GM10266 (cell line): Measurements from ENCODE around the gene SMG6.

Experiments
- DNase-seq: peaks from one replicate; pipeline ENCODE4 v3.0.0; 2012; ENCODE audit errors: extremely low spot score
- TF ChIP-seq, protein P1 (sequence below): IDR thresholded peaks from 2 replicates; pipeline ENCODE4 v1.5.1; 2012; ENCODE audit warnings: mild to moderate bottlenecking, low read depth; ENCODE audit not compliant: control insufficient read depth, insufficient read depth; ENCODE audit errors: missing control alignments

The SMG6 gene

DNA sequence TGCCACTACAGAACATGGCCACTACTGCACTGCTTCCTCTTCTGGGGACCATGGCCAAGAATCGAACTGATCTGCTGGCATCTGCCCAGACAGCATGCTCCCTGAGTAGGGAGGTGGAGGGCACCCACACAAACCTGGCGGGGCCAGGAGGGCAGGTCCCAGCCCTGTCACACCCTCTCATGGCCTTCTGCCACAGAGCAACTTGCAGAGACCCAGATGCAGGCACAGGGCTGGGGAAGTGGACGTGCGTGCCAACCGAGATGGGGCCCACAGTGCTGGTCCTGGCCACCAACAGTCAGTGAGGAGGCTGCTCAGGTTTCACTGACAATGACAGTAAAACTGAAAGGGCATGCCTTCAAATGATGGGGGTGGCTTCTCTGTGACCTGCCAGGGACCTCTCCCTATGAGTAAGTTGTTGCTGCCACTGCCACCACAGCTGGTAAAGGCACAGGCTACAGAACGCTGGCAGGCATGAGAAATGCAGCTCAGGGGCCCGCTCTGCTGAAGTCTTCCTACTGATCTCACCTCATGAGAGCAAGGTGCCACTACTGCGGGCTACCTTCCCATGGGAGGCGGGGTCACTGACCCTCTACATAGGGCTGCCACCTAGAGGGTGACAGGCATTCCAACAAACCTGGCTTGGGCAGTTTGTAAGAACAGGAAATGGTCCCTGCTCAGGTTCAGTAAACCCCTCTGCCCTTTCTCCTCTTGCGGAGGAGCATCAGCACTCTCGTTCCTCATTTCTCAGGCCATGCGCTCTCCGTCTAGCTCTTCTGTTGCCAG, 233.2 kb downstream of the SMG6 start:
- peak; percentile 78 for DNase-seq
- TF ChIP-seq, protein P1, sequence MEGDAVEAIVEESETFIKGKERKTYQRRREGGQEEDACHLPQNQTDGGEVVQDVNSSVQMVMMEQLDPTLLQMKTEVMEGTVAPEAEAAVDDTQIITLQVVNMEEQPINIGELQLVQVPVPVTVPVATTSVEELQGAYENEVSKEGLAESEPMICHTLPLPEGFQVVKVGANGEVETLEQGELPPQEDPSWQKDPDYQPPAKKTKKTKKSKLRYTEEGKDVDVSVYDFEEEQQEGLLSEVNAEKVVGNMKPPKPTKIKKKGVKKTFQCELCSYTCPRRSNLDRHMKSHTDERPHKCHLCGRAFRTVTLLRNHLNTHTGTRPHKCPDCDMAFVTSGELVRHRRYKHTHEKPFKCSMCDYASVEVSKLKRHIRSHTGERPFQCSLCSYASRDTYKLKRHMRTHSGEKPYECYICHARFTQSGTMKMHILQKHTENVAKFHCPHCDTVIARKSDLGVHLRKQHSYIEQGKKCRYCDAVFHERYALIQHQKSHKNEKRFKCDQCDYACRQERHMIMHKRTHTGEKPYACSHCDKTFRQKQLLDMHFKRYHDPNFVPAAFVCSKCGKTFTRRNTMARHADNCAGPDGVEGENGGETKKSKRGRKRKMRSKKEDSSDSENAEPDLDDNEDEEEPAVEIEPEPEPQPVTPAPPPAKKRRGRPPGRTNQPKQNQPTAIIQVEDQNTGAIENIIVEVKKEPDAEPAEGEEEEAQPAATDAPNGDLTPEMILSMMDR, result no peak

DNA sequence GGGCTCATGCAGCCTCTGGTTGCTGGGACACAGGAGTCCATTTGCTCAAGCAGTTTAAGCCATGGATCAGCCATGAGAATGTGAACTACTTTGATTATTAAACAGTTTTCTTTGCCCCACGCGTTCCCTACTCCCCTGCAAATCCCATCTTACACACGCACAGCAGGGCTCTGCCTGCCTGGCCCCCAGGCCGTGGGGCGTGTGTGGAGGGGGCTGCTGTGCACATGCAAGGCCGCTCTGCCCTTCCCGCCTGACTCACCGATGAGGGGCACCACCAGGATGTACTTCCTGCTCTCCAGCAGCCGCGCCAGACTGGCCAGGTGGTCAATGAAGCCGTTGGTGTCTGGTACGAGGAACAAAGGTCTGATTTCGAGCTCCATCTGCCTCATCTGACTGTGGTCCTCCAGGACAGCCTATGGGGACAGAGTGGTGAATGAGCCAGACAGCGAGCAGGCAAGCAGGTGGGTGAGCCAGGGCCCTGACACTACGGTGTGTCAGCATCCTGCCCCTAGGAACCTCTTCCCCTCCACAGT, 235.0 kb downstream of the SMG6 start:
- TF ChIP-seq, protein P1, result no peak
- no peak for DNase-seq

DNA sequence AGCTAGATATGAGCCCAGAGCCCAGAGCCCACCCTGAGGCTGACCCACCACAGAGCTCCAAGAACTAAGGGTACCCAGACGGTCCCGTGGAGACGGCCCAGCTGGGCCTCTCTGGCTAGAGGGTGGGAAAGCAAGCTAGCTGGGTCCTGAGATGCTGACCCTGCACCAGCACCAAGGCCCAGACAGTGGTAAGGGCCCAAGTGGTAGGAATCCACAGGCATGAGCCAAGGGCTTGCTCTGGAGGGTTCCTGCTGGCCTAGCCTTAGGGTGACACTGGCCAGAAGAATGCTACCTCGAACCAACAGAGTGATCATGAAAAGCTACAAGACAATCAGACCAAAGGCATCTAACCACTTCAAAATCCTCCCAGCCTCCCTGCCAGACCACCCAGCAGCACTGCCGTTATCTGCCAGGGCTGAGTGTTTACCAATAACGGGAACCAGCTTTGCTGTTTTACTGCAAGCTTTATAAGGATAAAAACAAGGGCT, 235.5 kb downstream of the SMG6 start:
- DNase-seq, result no peak

DNA sequence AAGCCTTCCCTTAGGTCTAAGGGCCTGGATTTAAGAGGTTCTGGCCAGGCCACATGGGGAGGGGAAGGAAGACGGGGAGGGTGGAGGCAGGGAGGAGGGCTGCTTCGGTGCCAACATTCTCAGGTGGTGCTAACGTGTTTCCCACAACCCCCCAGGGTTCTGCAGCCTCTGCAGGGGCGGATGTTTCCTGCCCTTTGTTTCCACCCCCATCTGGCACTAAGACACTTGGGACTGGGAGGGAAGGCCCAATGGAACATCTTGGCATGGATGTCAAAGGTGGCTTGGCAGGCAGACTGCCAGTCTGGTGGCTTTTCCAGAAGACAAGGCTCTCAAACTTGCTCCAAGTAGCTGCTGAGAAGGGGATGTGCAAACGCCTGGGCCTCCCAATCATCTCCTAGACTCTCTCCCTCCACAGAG, 236.0 kb downstream of the SMG6 start:
- DNase-seq, result no peak

More for the DNA sequence above, 235.5 kb downstream of the SMG6 start:
- TF ChIP-seq, protein P1, result no peak

DNA sequence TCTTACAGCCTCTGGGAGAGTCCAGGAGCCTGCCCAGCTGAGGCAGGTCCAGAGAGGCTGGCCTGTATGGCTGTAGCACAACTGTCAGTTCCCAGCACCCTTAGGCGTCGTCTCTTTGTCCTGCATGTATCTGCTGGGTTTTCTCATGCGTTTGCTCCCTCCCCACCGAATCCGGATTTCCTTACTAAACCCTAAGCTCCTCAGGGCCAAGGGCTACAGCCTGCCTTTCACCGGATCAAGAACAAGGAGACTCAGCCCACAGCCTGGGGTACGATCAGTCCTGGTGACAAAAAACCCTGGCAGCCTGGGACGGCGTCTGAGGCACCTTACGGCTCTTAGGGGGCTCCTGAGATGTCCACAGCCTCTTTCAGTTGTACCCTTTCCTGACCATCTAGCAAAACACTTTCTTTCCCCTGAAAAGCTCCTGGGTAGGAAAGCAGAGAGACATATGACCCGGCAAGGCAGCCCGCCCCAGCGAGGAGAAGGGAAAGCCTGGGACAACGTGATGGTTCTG, 236.5 kb downstream of the SMG6 start:
- no peak for DNase-seq
- TF ChIP-seq, protein P1, result no peak

More for the DNA sequence above, 236.0 kb downstream of the SMG6 start:
- TF ChIP-seq, protein P1, result no peak

DNA sequence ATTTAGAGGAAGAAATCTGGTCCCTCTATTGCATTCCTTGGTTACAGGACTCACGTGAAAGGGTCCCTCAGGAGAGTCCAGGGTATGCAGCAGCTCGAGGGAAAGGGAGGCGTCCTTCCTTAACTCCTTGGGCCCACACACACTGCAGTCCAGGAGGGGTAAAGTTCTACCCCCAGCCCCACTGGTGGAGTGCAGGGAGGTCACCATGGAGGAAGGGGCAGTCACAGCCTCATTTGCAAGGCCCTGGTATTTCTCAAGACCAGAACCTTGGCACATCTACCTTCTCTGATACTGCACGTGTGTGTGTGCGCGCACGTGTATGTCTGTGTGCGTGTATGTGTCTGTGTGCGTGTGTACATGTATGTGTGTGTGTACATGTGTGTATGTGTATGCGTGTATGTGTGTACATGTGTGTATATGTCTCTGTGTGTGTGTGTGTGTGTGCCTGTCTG, 237.6 kb downstream of the SMG6 start:
- no peak for DNase-seq
- TF ChIP-seq, protein P1, result no peak
